GM12891 (cell line): Measurements from ENCODE around the gene PLET1.

Experiments
- POLR2A ChIP-seq: IDR thresholded peaks from 2 replicates; pipeline ENCODE4 v1.6.1; 2011; ENCODE audit warnings: low read depth, low read length, control low read depth
- POLR2AphosphoS5 ChIP-seq: IDR thresholded peaks from 2 replicates; pipeline ENCODE4 v1.6.1; 2011; ENCODE audit warnings: low read depth, low read length, control low read depth
- POU2F2 ChIP-seq: IDR thresholded peaks from 2 replicates; pipeline ENCODE4 v1.6.1; 2011; ENCODE audit warnings: low read depth, mild to moderate bottlenecking, control low read depth, low read length, moderate library complexity
- TAF1 ChIP-seq: IDR thresholded peaks from 2 replicates; pipeline ENCODE4 v1.6.1; 2011; ENCODE audit warnings: low read depth, low read length, control low read depth

- TF ChIP-seq POLR2A (no peak), POLR2AphosphoS5 (no peak), POU2F2 (no peak), TAF1 (no peak)
These were observed 28.7 kb downstream of the PLET1 start for GRCh38 chr11:112231952-112232351.
